ENCODE data around the gene BUB3. TPM values are rescaled to one million over a fixed set of nuclear protein-coding genes. Genes with fewer than 3 reads are reported as not detected.

BUB3 gene
- total RNA-seq (2022; extraction: Qiagen RNA extraction; ENCODE audit: low read depth), result 172 to 206 TPM (median 180 TPM) in 5 replicates

GRCh38 chr10:123154092-123154710 is at the start of gene BUB3:
Gene BUB3 (plus strand): TSS chr10:123154402. CDS start chr10:123154918, 516 bp downstream.

GRCh38 chr10:123135415-123136141 is 18.6 kb upstream of the BUB3 start, which contains the start of gene HMX3:
Gene HMX3 (plus strand): TSS chr10:123135970. CDS start chr10:123136051, 81 bp downstream.

GRCh38 chr10:123147635-123148413 is 6.4 kb upstream of the BUB3 start, which contains the start of gene HMX2:
Gene HMX2 (plus strand): TSS chr10:123148136. CDS start chr10:123148379, 243 bp downstream.

Other genes with a start within 250 kb of the BUB3 start
- not detected in 5 replicates for gene FAM24A, start 243.8 kb upstream of the BUB3 start, total RNA-seq (2022; extraction: Qiagen RNA extraction; ENCODE audit: low read depth)
- gene C10orf88, start 200.2 kb upstream of the BUB3 start, total RNA-seq (2022; extraction: Qiagen RNA extraction; ENCODE audit: low read depth), result 7.2 to 9.3 TPM (median 8.7 TPM) in 5 replicates
- gene PSTK, start 174.0 kb upstream of the BUB3 start, total RNA-seq (2022; extraction: Qiagen RNA extraction; ENCODE audit: low read depth), result 4.7 to 5.4 TPM (median 5.1 TPM) in 5 replicates
- gene IKZF5, start 145.6 kb upstream of the BUB3 start, total RNA-seq (2022; extraction: Qiagen RNA extraction; ENCODE audit: low read depth), result 5.8 to 7.5 TPM (median 6.6 TPM) in 5 replicates
- gene ACADSB, start 145.4 kb upstream of the BUB3 start, total RNA-seq (2022; extraction: Qiagen RNA extraction; ENCODE audit: low read depth), result 5.1 to 9.2 TPM (median 7.7 TPM) in 5 replicates
- not detected in 5 replicates for gene HMX3, start 18.4 kb upstream of the BUB3 start, total RNA-seq (2022; extraction: Qiagen RNA extraction; ENCODE audit: low read depth)
- gene HMX2, start 6.3 kb upstream of the BUB3 start, total RNA-seq (2022; extraction: Qiagen RNA extraction; ENCODE audit: low read depth), result 0.10 to 0.18 TPM (median 0.16 TPM) in 4 of 5 replicates, not detected in the other